Mesendoderm (in vitro differentiated cells): ENCODE measurements around the gene GDPD5.

ENCODE experiments used
- DNase-seq: peaks from one replicate; pipeline ENCODE4 v3.0.0; 2013
- H2AK5ac ChIP-seq: 2 replicates; pipeline ENCODE4 v1.6.1; 2013; ENCODE audit warnings: low read length, inconsistent platforms
- H2BK120ac ChIP-seq: 2 replicates; pipeline ENCODE4 v1.6.1; 2013; ENCODE audit warnings: low read depth, mild to moderate bottlenecking, low read length, moderate library complexity, mixed read lengths
- H2BK15ac ChIP-seq: replicated peaks from 2 replicates; pipeline ENCODE4 v1.6.1; 2013; ENCODE audit warnings: low read depth, mild to moderate bottlenecking, moderate library complexity
- H2BK5ac ChIP-seq: 2 replicates; pipeline ENCODE4 v1.6.1; 2013; ENCODE audit warnings: low read length, inconsistent platforms
- H3K18ac ChIP-seq: 2 replicates; pipeline ENCODE4 v1.6.1; 2013; ENCODE audit warnings: mild to moderate bottlenecking, low read length, mixed read lengths
- H3K23ac ChIP-seq: one replicate; pipeline ENCODE4 v1.6.1; 2013; ENCODE audit warnings: low read length
- H3K27ac ChIP-seq: 2 replicates; pipeline ENCODE4 v1.5.1; 2013; ENCODE audit warnings: low read depth, mild to moderate bottlenecking, inconsistent platforms, low read length, moderate library complexity
- H3K27me3 ChIP-seq: 2 replicates; pipeline ENCODE4 v1.6.1; 2013; ENCODE audit warnings: low read length, control low read depth, mild to moderate bottlenecking, inconsistent platforms; ENCODE audit not compliant: insufficient read depth, poor library complexity
- H3K36me3 ChIP-seq: 2 replicates; pipeline ENCODE4 v1.6.1; 2013; ENCODE audit warnings: low read length, inconsistent platforms; ENCODE audit not compliant: control insufficient read depth, insufficient read depth
- H3K4ac ChIP-seq: one replicate; pipeline ENCODE4 v1.6.1; 2013; ENCODE audit warnings: low read depth, mild to moderate bottlenecking, low read length, moderate library complexity
- H3K4me1 ChIP-seq: 2 replicates; pipeline ENCODE4 v1.6.1; 2013; ENCODE audit warnings: low read depth, low read length, inconsistent platforms; ENCODE audit not compliant: control insufficient read depth
- H3K4me2 ChIP-seq: 2 replicates; pipeline ENCODE4 v1.6.1; 2013; ENCODE audit warnings: low read length
- H3K4me3 ChIP-seq: 2 replicates; pipeline ENCODE4 v1.5.1; 2013; ENCODE audit warnings: mild to moderate bottlenecking, low read length
- H3K56ac ChIP-seq: one replicate; pipeline ENCODE4 v1.6.1; 2013; ENCODE audit warnings: low read length
- H3K79me1 ChIP-seq: 2 replicates; pipeline ENCODE4 v1.6.1; 2013; ENCODE audit warnings: low read length, inconsistent platforms
- H3K79me2 ChIP-seq: 2 replicates; pipeline ENCODE4 v1.6.1; 2013; ENCODE audit warnings: mild to moderate bottlenecking, low read length; ENCODE audit not compliant: control insufficient read depth, insufficient read depth
- H3K9ac ChIP-seq: 2 replicates; pipeline ENCODE4 v1.6.1; 2013; ENCODE audit warnings: low read length, inconsistent platforms
- H4K5ac ChIP-seq: one replicate; pipeline ENCODE4 v1.6.1; 2013; ENCODE audit warnings: low read length
- H4K8ac ChIP-seq: one replicate; pipeline ENCODE4 v1.6.1; 2013; ENCODE audit warnings: low read depth, mild to moderate bottlenecking, control low read depth, low read length, moderate library complexity
- WGBS: extraction: QIAGEN DNeasy Blood & Tissue Kit; methylation state at CpG from one replicate; pipeline ENCODE4 v1.1.7; 2013; ENCODE audit warnings: low lambda C conversion rate, missing lambda C conversion rate; ENCODE audit not compliant: insufficient coverage; ENCODE audit errors: extremely low coverage; 5-methylcytosine and 5-hydroxymethylcytosine counted together

The GDPD5 gene

DNA sequence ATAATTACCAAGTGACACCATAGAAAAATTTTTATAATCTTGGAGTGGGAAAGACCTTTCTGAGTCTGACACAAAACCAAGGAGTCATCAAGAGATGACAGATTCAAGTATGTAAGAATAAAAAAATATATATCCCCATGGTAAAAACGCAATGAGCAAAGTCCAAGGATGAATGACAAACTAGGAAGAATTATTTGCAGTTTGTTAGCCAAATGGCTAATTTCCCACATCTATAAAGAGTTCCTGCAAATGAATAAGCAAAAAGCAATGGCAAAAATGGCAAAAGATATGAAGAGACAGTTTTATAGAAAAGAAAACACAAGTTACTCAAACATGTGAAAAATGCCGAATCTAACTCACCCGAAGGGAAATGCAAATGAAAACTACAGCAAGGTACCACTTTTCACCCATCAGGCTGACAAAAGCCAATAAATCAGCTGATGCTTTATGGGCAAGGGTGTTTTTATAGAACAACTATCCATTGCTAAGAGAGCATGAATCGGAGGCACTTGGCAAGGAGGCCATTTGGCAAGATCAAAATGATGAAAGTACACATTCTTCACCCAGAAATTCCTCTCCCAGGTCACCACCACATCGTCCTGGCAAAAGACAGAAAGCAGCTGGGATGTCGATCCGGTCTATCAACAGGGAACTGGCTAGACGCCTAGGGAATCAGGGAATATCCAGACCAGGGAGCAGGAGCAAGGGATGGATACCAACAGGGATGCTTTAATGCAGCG lies 71.7 kb downstream of the GDPD5 start:
- Histone ChIP-seq H3K4me3 (no peak overlapping the region), H2AK5ac (no peak overlapping the region), H3K79me2 (no peaks in the 10 kb centered on the region), H4K5ac (no peak overlapping the region), H4K8ac (no peak overlapping the region), H3K36me3 (no peaks in the 10 kb centered on the region), H3K4ac (no peak overlapping the region), H2BK120ac (no peak overlapping the region), H3K27ac (no peak overlapping the region), H3K79me1 (no peaks in the 10 kb centered on the region), H3K9ac (no peak overlapping the region), H3K18ac (no peak overlapping the region), H3K27me3 (no peaks in the 10 kb centered on the region), H3K23ac (no peak overlapping the region), H3K56ac (no peak overlapping the region), H3K4me2 (no peak overlapping the region), H2BK15ac (no peak overlapping the region), H3K4me1 (no peaks in the 10 kb centered on the region), H2BK5ac (no peak overlapping the region)
- whole genome bisulfite sequencing, result no CpG with 5 or more reads among the region's 9 CpGs
- no peak for DNase-seq

DNA sequence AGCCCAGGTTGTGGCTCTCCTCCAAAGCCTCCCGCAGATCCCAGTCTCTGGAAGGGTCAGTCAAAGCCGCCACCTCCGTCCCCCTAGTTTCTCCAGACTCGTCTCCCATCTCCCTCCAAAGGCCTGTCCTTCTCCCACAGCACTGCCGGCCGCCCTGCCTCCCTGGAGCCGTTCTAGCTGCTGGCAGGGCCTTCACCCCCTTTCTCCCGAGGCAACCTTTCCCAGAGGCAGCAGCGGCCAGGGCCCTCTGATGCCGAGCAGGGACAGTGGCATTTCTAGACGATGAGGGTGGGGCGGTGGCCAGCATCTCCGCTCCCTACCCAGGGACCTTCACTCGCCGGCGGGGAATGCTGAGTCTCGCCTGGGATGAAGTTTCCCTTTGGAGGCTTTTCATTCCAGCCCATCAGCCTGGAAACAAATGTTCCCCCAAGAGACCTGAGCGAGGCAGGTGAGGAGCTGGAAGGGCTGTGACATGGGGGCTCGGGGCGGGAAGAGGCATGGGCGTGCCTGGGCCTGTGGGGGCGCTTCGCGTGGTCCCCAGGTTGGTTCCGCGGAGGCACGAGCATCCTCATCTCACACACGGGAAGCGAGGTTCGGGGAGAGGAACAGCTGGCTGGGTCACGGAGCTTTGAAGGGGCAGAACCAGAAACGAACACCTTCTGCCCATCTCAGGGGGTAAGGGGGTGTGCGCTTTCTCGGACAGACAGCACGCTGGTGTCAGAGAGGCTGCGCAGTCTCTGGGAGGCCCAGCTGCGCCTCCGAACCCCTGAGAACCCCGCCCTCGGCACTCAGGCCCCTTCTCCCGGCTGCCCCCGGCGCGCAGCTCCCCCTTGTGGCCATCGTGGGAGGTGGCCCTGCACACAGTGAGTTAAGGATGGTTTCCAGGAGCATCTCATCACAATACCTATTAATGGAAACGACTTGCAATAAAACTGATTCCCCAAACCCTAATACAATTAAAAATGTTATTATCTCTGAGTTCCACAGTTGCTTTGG lies 74.6 kb downstream of the GDPD5 start:
- H3K27me3 ChIP-seq, result no peaks in the 10 kb centered on the region
- H3K4ac ChIP-seq, result no peak overlapping the region
- H3K56ac ChIP-seq, result no peak overlapping the region
- H3K4me2 ChIP-seq, result no peak overlapping the region
- H3K23ac ChIP-seq, result no peak overlapping the region
- no peak overlapping the region for H3K4me3 ChIP-seq
- no peak overlapping the region for H2BK120ac ChIP-seq
- H2BK5ac ChIP-seq, result no peak overlapping the region
- no peak overlapping the region for H3K18ac ChIP-seq
- H3K79me1 ChIP-seq, result no peaks in the 10 kb centered on the region
- no peaks in the 10 kb centered on the region for H3K79me2 ChIP-seq
- DNase-seq, result peak; percentile 43
- no peaks in the 10 kb centered on the region for H3K4me1 ChIP-seq
- H3K27ac ChIP-seq, result no peak overlapping the region
- H2BK15ac ChIP-seq, result no peak overlapping the region
- H4K8ac ChIP-seq, result no peak overlapping the region
- H3K9ac ChIP-seq, result no peak overlapping the region
- H4K5ac ChIP-seq, result no peak overlapping the region
- no peak overlapping the region for H2AK5ac ChIP-seq
- H3K36me3 ChIP-seq, result no peaks in the 10 kb centered on the region
- WGBS, result no CpG with 5 or more reads among the region's 46 CpGs

DNA sequence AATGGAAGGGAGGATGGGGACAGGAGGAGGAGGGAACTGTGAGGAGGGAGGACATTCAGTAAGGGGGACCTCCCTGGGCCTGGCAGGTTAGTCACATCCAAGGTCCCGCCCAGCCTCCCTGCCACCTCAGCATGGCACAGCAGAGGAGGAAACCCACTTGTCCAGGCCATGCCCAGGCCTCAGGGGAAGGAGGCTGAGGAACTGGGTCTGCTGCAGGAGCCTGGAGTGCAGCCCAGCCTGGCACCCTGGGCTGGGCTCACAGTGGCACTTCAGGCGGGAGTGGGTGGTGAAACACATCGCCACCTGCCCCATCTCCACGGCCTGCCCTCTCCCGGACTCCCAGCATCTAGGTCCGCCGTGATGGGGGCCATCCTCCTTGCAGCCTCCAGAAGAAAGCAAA lies 75.5 kb downstream of the GDPD5 start:
- no peak overlapping the region for H3K27ac ChIP-seq
- no peaks in the 10 kb centered on the region for H3K4me1 ChIP-seq
- no peak overlapping the region for H4K5ac ChIP-seq
- no peaks in the 10 kb centered on the region for H3K79me2 ChIP-seq
- H2BK15ac ChIP-seq, result no peak overlapping the region
- WGBS, result no CpG with 5 or more reads among the region's 7 CpGs
- H3K18ac ChIP-seq, result no peak overlapping the region
- no peaks in the 10 kb centered on the region for H3K36me3 ChIP-seq
- H3K79me1 ChIP-seq, result no peaks in the 10 kb centered on the region
- no peak overlapping the region for H3K4ac ChIP-seq
- no peak overlapping the region for H3K56ac ChIP-seq
- H3K4me3 ChIP-seq, result no peak overlapping the region
- no peak for DNase-seq
- H4K8ac ChIP-seq, result no peak overlapping the region
- H2AK5ac ChIP-seq, result no peak overlapping the region
- H3K4me2 ChIP-seq, result no peak overlapping the region
- H2BK120ac ChIP-seq, result no peak overlapping the region
- H3K23ac ChIP-seq, result no peak overlapping the region
- H3K9ac ChIP-seq, result no peak overlapping the region
- no peaks in the 10 kb centered on the region for H3K27me3 ChIP-seq
- no peak overlapping the region for H2BK5ac ChIP-seq

DNA sequence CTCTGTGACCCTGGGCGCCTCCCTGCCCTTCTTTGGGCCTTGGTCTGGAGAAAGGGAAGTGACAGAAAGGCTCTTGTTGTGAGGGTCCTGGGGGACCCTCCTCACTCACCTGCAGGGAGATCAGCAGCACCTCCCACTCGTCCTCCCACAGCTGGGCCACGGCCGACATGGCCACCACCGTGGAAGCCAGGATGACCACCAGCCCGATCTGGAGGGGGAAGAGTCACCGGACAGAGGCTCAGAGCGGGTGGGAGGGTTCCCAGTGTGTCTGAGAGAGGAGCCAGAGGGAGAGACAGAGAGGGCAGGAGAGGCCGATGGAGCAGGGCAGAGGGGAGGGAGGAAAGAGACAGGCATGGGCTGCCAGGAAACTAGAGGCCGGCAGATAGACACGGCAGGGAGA lies 76.0 kb downstream of the GDPD5 start:
- no peak overlapping the region for H3K4me2 ChIP-seq
- no peak overlapping the region for H2AK5ac ChIP-seq
- no peak overlapping the region for H3K4me3 ChIP-seq
- no peak overlapping the region for H4K5ac ChIP-seq
- H3K9ac ChIP-seq, result no peak overlapping the region
- no peaks in the 10 kb centered on the region for H3K36me3 ChIP-seq
- no peak overlapping the region for H4K8ac ChIP-seq
- no peak overlapping the region for H2BK15ac ChIP-seq
- no peak overlapping the region for H3K18ac ChIP-seq
- WGBS, result no CpG with 5 or more reads among the region's 11 CpGs
- no peaks in the 10 kb centered on the region for H3K4me1 ChIP-seq
- H3K27me3 ChIP-seq, result no peaks in the 10 kb centered on the region
- H2BK5ac ChIP-seq, result no peak overlapping the region
- H3K23ac ChIP-seq, result no peak overlapping the region
- H3K27ac ChIP-seq, result no peak overlapping the region
- no peaks in the 10 kb centered on the region for H3K79me2 ChIP-seq
- no peak overlapping the region for H3K56ac ChIP-seq
- no peak for DNase-seq
- H3K4ac ChIP-seq, result no peak overlapping the region
- no peak overlapping the region for H2BK120ac ChIP-seq
- H3K79me1 ChIP-seq, result no peaks in the 10 kb centered on the region

DNA sequence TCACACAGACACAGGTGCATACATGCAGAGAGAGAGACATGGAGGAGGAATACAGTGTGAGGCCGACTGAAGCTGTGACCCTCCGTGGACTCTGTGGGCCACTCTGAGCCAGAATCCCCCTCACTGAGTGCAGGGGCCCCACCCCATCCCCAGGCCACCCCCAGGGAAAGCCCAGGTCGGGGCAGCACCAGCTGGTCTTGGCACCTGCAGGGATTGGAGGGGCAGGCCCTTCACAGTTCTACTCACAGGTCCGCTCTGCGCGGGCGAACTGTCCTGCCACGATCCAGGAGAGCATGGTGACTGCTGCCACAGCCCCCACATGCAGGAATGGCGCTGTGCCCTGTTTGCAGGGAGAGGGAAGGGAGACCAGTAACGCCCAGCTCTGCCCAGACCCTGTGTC lies 76.5 kb downstream of the GDPD5 start:
- no peak overlapping the region for H3K56ac ChIP-seq
- no peaks in the 10 kb centered on the region for H3K79me2 ChIP-seq
- H3K23ac ChIP-seq, result no peak overlapping the region
- no peaks in the 10 kb centered on the region for H3K27me3 ChIP-seq
- H2AK5ac ChIP-seq, result no peak overlapping the region
- no peak overlapping the region for H3K18ac ChIP-seq
- no peak overlapping the region for H4K8ac ChIP-seq
- H3K4ac ChIP-seq, result no peak overlapping the region
- H3K4me1 ChIP-seq, result no peaks in the 10 kb centered on the region
- no peaks in the 10 kb centered on the region for H3K36me3 ChIP-seq
- H3K4me2 ChIP-seq, result no peak overlapping the region
- no peak overlapping the region for H3K9ac ChIP-seq
- H3K27ac ChIP-seq, result no peak overlapping the region
- DNase-seq, result no peak
- no CpG with 5 or more reads among the region's 10 CpGs for WGBS
- H2BK15ac ChIP-seq, result no peak overlapping the region
- H3K4me3 ChIP-seq, result no peak overlapping the region
- no peak overlapping the region for H2BK120ac ChIP-seq
- no peak overlapping the region for H2BK5ac ChIP-seq
- H4K5ac ChIP-seq, result no peak overlapping the region
- H3K79me1 ChIP-seq, result no peaks in the 10 kb centered on the region
